Jurkat, Clone E6-1 (cell line): ENCODE results near the gene OTOR. TPM values are rescaled to one million over a fixed set of nuclear protein-coding genes. Genes with fewer than 3 reads are reported as not detected.
A peak's percentile ranks its signal among the peaks of the same experiment; 100 is the strongest.

ENCODE experiments used
- DNase-seq: peaks from one replicate; pipeline ENCODE4 v3.0.0-alpha.2; 2011; ENCODE audit warnings: low read depth, low spot score
- H3K4me3 ChIP-seq: 2 replicates; pipeline ENCODE4 v1.5.1; 2011; ENCODE audit warnings: mild to moderate bottlenecking, low read length, control low read depth, moderate library complexity
- polyA plus RNA-seq: library from polyadenylated mRNA; unstranded; fragments of >200 nt; gene quantifications from one replicate; pipeline ENCODE4 v1.2.1, GENCODE V29; 2012; ENCODE audit warnings: missing spikeins; ENCODE audit not compliant: insufficient read length, insufficient read depth

OTOR gene
- polyA plus RNA-seq, result not detected

DNA sequence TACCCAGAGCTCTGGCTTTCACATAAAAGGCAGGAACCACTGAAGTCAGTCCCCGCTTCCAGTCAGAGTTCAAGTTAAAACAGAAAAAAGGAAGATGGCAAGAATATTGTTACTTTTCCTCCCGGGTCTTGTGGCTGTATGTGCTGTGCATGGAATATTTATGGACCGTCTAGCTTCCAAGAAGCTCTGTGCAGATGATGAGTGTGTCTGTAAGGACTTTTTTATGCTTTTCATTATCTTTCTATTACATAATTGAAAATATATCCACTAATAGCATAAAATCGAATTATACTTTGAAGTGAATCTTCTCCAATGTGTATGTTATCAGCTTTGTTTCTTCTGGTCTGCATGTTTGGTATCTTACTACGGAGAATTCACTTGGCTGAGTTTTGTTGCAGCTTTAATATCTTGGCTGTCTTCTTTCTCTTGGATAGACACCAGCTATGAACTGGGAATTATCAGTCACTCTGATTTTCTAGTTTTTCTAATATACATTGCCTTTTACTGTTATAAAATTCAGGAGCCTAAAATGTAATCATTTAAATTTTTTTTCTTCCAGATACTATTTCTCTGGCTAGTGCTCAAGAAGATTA, at the start of gene OTOR:
OTOR (plus strand) TSS at position 51 of the 593 bp plus-strand sequence; CDS start at position 95, 44 bp downstream.
- H3K4me3 ChIP-seq, result no peak within 1 kb of the TSS
- no peak for DNase-seq

- DNase-seq, result no peak
- no peak overlapping the region for H3K4me3 ChIP-seq
These were observed 48.9 kb upstream of the OTOR start for GRCh38 chr20:16699293-16699692.

DNA sequence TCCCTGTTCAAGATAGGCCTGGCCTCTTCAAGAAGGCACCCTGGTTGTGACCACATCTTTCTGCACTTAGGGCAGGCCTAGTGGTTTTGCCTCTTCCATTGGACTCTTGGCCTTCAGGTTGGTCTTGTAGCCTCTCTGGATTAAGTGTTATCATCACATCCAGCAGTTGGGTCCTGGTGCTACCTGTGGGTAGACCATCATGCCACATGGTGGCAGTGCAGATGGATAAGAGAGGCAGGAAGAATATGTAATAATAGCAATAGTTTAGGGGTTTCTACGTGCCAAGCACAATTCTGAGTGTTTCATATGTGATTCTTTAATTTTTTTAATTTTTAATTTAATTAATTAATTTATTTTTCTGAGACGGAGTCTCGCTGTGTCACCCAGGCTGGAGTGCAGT, 46.9 kb upstream of the OTOR start:
- no peak overlapping the region for H3K4me3 ChIP-seq
- peak; percentile 14 for DNase-seq

DNA sequence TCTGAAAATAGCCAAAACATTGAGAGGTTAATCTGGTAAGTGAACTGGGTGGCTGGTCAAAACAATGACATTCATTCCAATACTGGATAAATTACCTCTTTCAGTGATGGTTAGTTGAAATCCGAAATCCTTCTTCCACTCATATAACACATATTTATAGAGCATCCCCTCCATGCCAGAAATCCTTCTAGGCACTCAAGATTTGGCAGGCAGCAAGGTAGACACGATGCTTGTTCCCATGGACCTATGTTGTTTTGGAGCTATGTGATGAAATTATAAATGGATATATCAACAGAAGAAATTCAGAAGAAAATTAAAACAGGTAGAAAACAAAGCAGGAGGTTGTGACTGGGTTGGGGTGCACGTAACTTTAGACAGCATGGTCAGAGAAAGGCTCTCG, 44.6 kb upstream of the OTOR start:
- H3K4me3 ChIP-seq, result no peak overlapping the region
- DNase-seq, result no peak

- no peak overlapping the region for H3K4me3 ChIP-seq
- DNase-seq, result no peak
These were observed 40.5 kb upstream of the OTOR start for GRCh38 chr20:16707674-16708073.

DNA sequence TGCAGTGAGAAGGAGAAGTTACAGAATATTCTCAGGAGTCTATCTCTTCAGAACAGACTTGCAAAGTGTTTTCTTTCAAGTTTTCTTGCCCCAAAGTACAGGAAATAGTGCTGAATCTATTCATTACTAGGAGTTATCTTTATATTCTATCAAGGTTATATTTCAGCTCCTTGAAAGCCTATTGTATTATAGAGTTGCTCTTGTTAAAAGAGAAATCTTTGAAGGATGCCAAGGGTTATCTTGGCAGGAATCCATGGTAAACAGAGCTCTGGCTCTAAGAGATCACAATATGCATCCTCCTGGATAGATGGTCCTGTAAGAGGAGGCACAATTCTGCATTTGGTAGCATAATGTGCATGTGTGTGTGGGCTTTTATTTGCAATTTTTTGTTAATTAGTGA, 39.6 kb upstream of the OTOR start:
- H3K4me3 ChIP-seq, result no peak overlapping the region
- no peak for DNase-seq

- DNase-seq, result peak; percentile 57
- H3K4me3 ChIP-seq, result no peak overlapping the region
These were observed 39.1 kb upstream of the OTOR start for GRCh38 chr20:16709017-16709416.

- no peak overlapping the region for H3K4me3 ChIP-seq
- no peak for DNase-seq
These were observed 37.4 kb upstream of the OTOR start for GRCh38 chr20:16710781-16711180.

GRCh38 chr20:16711661-16712258, 36.4 kb upstream of the OTOR start:
- H3K4me3 ChIP-seq, result no peak overlapping the region
- no peak for DNase-seq

DNA sequence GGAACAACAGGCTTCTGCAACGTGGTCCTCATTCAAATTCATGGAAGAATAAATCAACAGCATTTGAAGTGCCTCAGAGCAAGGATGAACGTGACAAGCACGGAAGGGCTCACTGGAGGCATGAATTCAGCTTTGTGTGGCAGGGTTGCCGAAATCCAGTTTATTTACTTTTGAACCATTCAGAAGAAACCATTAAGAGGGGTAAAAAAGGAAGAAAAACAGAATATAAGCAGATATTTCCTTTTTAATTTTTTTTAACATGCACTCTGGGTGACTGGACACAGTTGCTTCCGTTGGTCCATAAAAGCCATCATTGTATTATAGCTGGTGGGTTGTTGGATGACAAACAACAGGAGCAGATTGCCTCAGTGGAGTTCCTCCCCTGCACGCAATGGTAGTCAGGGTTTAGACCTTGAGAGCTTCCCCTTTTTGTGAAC, 35.6 kb upstream of the OTOR start:
- H3K4me3 ChIP-seq, result no peak overlapping the region
- DNase-seq, result no peak

DNA sequence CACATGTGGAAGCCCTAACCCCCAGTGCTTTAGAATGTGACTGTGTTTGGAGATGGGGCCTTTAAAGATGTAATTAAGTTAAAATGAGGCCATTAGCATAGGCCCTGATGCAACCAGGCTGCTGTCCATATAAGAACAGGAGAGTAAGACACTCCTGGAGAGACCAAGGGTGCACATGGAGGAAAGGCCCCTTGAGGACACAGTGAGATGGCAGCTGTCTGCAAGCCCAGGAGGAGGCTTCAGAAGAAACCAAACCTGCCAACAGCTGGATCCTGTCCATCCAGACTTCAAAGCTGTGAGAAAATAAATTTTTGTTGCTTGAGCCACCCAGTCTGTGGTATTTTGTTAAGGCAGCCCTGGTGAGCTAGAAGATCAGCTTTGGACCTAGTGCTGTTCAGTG, 35.1 kb upstream of the OTOR start:
- DNase-seq, result no peak
- H3K4me3 ChIP-seq, result no peak overlapping the region

GRCh38 chr20:16714242-16714641, 33.9 kb upstream of the OTOR start:
- H3K4me3 ChIP-seq, result no peak overlapping the region

GRCh38 chr20:16714751-16715150, 33.4 kb upstream of the OTOR start:
- no peak overlapping the region for H3K4me3 ChIP-seq
- no peak for DNase-seq

More at GRCh38 chr20:16714242-16714641, 33.9 kb upstream of the OTOR start:
- no peak for DNase-seq

- H3K4me3 ChIP-seq, result no peak overlapping the region
- no peak for DNase-seq
These were observed 28.7 kb upstream of the OTOR start for GRCh38 chr20:16719421-16719820.

DNA sequence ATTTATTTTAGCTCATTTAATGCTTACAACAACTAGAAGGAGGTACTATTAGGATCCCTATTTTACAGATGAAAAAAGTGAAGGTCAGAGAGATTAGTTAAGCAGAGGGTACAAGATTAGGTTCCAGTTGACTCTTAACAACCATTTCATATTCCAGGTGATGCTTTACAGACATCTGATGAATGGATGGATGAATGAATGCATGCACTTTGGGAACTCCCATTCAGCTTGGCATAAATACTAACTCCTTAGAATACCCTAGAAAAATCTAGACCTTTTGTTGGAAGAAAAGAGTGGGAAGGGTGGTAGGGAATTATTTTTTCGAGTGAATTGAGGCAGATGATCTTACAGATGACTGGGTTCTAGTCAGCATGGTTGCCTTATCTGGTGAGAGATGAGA, 19.1 kb upstream of the OTOR start:
- no peak for DNase-seq
- H3K4me3 ChIP-seq, result no peak overlapping the region

DNA sequence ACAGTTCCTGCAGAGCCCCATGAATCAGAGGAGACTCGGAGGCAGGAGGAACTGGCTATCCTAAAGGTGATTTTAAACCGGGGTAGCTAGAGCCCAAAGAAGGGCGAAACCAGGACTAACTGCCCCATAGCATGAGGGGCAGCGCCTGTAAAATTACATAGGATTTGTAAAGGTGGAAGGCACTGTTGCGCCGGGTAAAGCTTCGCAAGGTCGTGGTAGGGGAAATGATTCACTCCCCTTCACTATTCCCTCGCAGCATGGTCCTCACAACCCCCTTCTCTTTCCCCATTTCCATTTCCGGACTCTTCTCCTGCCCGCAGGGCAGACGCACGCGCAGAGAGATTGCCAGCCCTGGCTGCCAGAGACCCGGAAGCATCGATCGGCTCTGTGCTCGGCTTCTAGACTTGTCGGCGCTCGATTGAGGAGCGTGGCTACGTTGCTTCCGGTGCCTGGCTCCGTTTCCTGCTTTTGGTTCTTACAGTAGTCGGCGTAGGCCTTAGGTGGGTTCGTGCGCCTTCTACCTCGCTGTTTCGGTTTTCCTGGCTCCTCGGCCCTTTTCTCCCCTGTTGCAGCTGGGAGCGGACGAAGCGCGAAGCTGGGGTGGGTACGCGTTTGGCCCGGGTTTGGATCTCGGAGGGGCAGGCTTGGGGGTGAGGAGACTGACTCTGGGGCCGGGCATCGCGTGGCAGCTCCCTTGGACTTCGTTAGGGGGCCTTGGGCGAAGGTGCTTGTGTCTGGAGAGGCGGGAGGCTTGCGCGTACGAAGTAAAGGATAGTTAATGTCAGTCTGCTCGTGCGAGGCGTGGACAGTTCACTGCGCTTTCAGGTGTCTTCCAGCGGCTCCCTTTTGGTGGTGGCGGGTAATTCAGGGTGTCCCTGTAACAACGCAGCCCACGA, 18.3 kb upstream of the OTOR start, which contains the start of gene SNRPB2:
SNRPB2 (plus strand) TSS at position 462 of the 896 bp plus-strand sequence. CDS start 1,677 bp downstream, outside the sequence.
- peak within 1 kb of the TSS; percentile 79 for H3K4me3 ChIP-seq
- DNase-seq, result peak; percentile 95

- peak; percentile 81 for DNase-seq
- no peak overlapping the region for H3K4me3 ChIP-seq
These were observed 15.5 kb upstream of the OTOR start for GRCh38 chr20:16732506-16733152.

- DNase-seq, result no peak
- no peak overlapping the region for H3K4me3 ChIP-seq
These were observed 7.6 kb upstream of the OTOR start for GRCh38 chr20:16740365-16741072.
